Activated T-cell treated with anti-CD3 and anti-CD28 coated beads, Interleukin-2, amount 50 U/mL, for 24 hours (primary cell): ENCODE results near the gene SSX4B.
"Not testable (repeated sequence)": the region's sequence is repeated elsewhere in the genome, so short reads cannot be mapped to it uniquely, and the experiment has no call there.

Experiments
- DNase-seq: peaks from one replicate; pipeline ENCODE4 v3.0.0-alpha.2; 2020
- H3K27ac Mint-ChIP-seq: 2 replicates; pipeline ENCODE4 v1.8.0; 2020; ENCODE audit warnings: mild to moderate bottlenecking, mixed read lengths
- H3K27me3 Mint-ChIP-seq: 2 replicates; pipeline ENCODE4 v1.8.0; 2020; ENCODE audit warnings: mixed read lengths
- H3K36me3 Mint-ChIP-seq: 2 replicates; pipeline ENCODE4 v1.8.0; 2020; ENCODE audit warnings: low read depth, mixed read lengths
- H3K4me1 Mint-ChIP-seq: 2 replicates; pipeline ENCODE4 v1.8.0; 2020; ENCODE audit warnings: low read depth, mixed read lengths
- H3K4me3 Mint-ChIP-seq: 2 replicates; pipeline ENCODE4 v1.8.0; 2020; ENCODE audit warnings: mild to moderate bottlenecking, moderate library complexity, mixed read lengths
- H3K9me3 Mint-ChIP-seq: 2 replicates; pipeline ENCODE4 v1.8.0; 2020; ENCODE audit warnings: mixed read lengths

Gene SSX4B

DNA sequence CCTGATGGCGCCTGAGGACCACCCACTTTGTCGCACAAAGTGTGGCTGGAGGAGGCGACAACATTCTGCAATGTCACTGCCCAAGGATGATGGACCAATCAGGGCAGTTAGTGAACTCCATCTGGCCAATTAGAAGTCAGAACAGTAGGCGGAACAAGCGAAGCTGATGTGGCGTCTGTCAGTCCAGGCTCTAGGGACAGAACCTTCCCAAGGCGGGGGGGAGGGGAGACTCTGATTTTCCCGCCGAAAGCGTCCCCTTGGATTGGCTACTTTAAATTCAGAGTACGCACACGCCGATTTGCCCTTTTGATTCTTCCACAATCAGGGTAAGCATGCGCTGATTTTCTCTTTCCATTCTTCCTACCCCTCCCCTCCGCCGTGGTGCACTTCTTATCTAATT, 28.5 kb downstream of the SSX4B start, which contains the start of gene SSX4:
Gene SSX4 (plus strand): TSS at position 301 of the 400 bp plus-strand sequence. CDS start 515 bp downstream, outside the sequence.
- H3K27me3 Mint-ChIP-seq, H3K4me3 Mint-ChIP-seq, H3K4me1 Mint-ChIP-seq, DNase-seq, H3K27ac Mint-ChIP-seq, H3K36me3 Mint-ChIP-seq, H3K9me3 Mint-ChIP-seq: not testable (repeated sequence)

DNA sequence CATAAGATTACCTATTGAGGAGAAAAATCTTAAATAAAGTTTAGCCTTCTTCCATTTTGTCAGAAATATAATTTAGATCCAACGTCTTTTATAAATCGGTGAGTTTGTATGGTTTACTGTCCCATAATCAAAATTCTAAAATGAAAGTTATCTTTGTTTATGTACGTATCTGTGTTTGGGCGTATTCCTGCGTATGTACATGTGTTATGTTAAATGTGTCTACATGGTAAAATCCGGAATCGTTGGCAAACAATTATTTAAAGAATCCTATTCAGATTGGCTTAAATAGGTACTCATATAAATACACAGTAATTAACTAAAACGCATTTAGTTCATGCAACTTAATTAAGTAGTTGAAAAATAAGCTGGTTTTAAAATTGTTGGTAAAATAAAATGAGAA, 41.4 kb downstream of the SSX4B start:
- H3K4me1 Mint-ChIP-seq, H3K4me3 Mint-ChIP-seq, H3K27me3 Mint-ChIP-seq, H3K27ac Mint-ChIP-seq, H3K36me3 Mint-ChIP-seq, DNase-seq, H3K9me3 Mint-ChIP-seq: not testable (repeated sequence)

DNA sequence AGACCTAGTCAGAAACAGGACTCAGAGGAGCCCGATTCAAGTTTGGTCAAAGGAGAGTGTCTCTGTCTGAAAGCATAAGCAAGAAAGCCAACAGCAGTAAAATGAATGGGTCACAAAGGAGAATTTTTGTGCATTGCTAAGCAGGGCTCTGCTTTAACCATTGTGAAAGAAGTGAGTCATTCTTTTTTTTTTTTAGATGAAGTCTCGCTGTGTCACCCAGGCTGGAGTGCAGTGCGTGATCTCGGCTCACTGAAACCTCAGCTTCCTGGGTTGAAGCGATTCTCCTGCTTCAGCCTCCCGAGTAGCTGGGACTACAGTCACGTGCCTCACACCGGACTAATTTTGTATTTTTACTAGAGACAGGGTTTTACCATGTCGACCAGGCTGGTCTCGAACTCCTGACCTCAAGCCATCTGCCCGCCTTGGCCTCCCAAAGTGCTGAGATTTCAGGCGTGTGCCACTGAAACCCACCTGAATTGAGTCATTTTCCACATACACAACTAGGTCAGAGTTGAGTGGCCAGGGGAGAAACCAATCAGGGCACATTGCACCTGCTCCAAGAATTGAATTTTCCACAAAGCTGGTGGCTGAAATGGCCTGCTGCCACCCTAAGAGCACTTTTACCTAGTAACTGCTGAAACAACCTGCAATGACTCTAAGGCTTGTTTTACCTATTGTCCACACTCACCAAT, 43.9 kb downstream of the SSX4B start:
- not testable (repeated sequence) for H3K4me1 Mint-ChIP-seq, DNase-seq, H3K27me3 Mint-ChIP-seq, H3K36me3 Mint-ChIP-seq, H3K4me3 Mint-ChIP-seq, H3K27ac Mint-ChIP-seq, H3K9me3 Mint-ChIP-seq

DNA sequence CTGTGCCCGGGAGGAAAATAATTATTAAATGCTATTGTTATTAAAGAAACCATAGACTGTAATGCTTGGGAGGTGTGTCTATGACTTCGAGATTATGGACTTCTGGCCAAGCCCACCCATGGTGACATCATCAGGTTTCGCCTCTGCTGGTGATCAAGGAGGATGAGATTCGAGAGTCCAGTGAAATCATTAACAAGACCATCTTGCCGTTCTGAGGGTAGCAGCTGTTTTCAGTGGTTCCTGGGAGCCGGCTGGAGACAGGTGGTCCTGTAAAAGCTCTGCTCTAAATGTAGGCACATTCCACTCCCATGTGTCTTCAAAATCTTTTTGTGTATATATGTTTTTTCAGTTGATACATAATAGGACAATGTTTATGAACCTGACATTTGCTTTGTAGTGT, 52.5 kb downstream of the SSX4B start:
- DNase-seq, H3K4me3 Mint-ChIP-seq, H3K27ac Mint-ChIP-seq, H3K36me3 Mint-ChIP-seq, H3K4me1 Mint-ChIP-seq, H3K9me3 Mint-ChIP-seq: not testable (repeated sequence)
- peaks cover 17% of the 10 kb centered on the region for H3K27me3 Mint-ChIP-seq

- Mint-ChIP-seq H3K27me3 (peaks cover 26% of the 10 kb centered on the region), H3K4me1 (no peaks in the 10 kb centered on the region), H3K27ac (no peak overlapping the region), H3K9me3 (no peaks in the 10 kb centered on the region), H3K36me3 (no peaks in the 10 kb centered on the region), H3K4me3 (no peak overlapping the region)
- DNase-seq: no peak
Measured at GRCh38 chrX:48357681-48358080, 54.1 kb downstream of the SSX4B start.

DNA sequence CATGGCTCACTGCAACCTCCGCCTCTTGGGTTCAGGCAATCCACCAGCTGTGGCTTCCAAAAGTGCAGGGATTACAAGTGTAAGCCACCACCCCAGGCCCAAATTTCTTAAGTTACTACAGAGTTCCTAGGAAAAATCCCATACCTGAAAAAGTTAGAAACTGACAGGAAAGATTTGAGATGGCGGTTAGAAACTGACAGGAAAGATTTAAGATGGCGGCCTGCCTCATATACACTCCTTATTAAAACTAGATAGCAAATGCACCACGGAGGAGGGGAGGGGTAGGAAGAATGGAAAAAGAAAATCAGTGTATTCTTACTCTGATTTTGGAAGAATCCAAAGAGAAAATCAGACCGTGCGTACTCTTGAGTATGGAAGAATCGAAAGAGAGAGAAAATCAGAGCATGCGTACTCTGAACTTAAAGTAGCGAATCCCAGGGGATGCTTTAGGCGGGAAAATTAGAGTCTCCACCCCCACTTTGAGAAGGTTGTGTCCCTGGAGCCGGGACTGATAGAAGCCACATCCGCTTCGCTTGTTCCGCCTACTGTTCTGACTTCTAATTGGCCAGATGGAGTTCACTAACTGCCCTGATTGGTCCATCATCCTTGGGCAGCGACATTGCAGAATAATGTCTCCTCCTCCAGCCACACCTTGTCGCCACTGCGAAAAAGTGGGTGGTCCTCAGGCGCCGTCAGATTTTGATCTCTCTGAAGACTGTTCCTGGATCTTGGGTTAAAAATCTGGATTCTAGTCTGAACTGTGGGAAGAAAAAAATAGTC, 55.3 kb downstream of the SSX4B start, which contains the start of gene SSX3:
Gene SSX3 (minus strand): TSS at position 389 of the 780 bp plus-strand sequence. CDS start 1,454 bp downstream, outside the sequence.
- DNase-seq, H3K9me3 Mint-ChIP-seq, H3K4me3 Mint-ChIP-seq, H3K36me3 Mint-ChIP-seq, H3K4me1 Mint-ChIP-seq, H3K27ac Mint-ChIP-seq: not testable (repeated sequence)
- H3K27me3 Mint-ChIP-seq: peaks cover 34% of the 10 kb centered on the region
